IPS-20b (cell line): Measurements from ENCODE around the gene GRIP1.

Source experiments
- H3K27ac ChIP-seq: one replicate; pipeline ENCODE4 v1.5.1; 2013; ENCODE audit warnings: low read length
- H3K27me3 ChIP-seq: 2 replicates; pipeline ENCODE4 v1.6.1; 2013; ENCODE audit warnings: mild to moderate bottlenecking, low read length, inconsistent platforms; ENCODE audit not compliant: insufficient read depth
- H3K36me3 ChIP-seq: 2 replicates; pipeline ENCODE4 v1.6.1; 2013; ENCODE audit warnings: low read depth, mild to moderate bottlenecking, inconsistent platforms, low read length, moderate library complexity; ENCODE audit not compliant: insufficient read depth
- H3K4me1 ChIP-seq: 2 replicates; pipeline ENCODE4 v1.6.1; 2013; ENCODE audit warnings: mild to moderate bottlenecking, control low read depth, inconsistent platforms, low read length, moderate library complexity; ENCODE audit not compliant: insufficient read depth
- H3K4me3 ChIP-seq: 2 replicates; pipeline ENCODE4 v1.5.1; 2013; ENCODE audit warnings: mild to moderate bottlenecking, low read length, inconsistent platforms
- H3K9ac ChIP-seq: 2 replicates; pipeline ENCODE4 v1.6.1; 2013; ENCODE audit warnings: low read depth, mild to moderate bottlenecking, inconsistent platforms, low read length, moderate library complexity
- H3K9me3 ChIP-seq: 2 replicates; pipeline ENCODE4 v1.6.1; 2013; ENCODE audit warnings: mild to moderate bottlenecking, low read depth, low read length, inconsistent platforms; ENCODE audit not compliant: insufficient read depth

GRIP1 gene

GRCh38 chr12:66548338-66549049 is 130.4 kb downstream of the GRIP1 start:
- H3K4me3 ChIP-seq = no peak overlapping the region
- H3K36me3 ChIP-seq = no peaks in the 10 kb centered on the region
- no peaks in the 10 kb centered on the region for H3K9me3 ChIP-seq
- no peak overlapping the region for H3K9ac ChIP-seq
- H3K27ac ChIP-seq = no peak overlapping the region
- no peaks in the 10 kb centered on the region for H3K27me3 ChIP-seq
- no peaks in the 10 kb centered on the region for H3K4me1 ChIP-seq

GRCh38 chr12:66541426-66541825 is 137.4 kb downstream of the GRIP1 start:
- Histone ChIP-seq H3K36me3 (no peaks in the 10 kb centered on the region), H3K4me1 (peaks cover under 1% of the 10 kb centered on the region; the same call in 1 of the 2 replicates), H3K4me3 (no peak overlapping the region), H3K27me3 (no peaks in the 10 kb centered on the region), H3K9ac (no peak overlapping the region), H3K27ac (no peak overlapping the region), H3K9me3 (no peaks in the 10 kb centered on the region)

- Histone ChIP-seq H3K4me1 (peaks cover 3% of the 10 kb centered on the region; the same call in 1 of the 2 replicates), H3K27ac (no peak overlapping the region), H3K27me3 (no peaks in the 10 kb centered on the region), H3K9ac (no peak overlapping the region), H3K9me3 (no peaks in the 10 kb centered on the region), H3K36me3 (no peaks in the 10 kb centered on the region), H3K4me3 (no peak overlapping the region)
Measured at GRCh38 chr12:66539431-66539830, 139.4 kb downstream of the GRIP1 start.

- no peak overlapping the region for H3K4me3 ChIP-seq
- H3K4me1 ChIP-seq = peaks cover 3% of the 10 kb centered on the region; the same call in 1 of the 2 replicates
- H3K27ac ChIP-seq = no peak overlapping the region
- no peaks in the 10 kb centered on the region for H3K27me3 ChIP-seq
- no peaks in the 10 kb centered on the region for H3K9me3 ChIP-seq
- H3K9ac ChIP-seq = no peak overlapping the region
- no peaks in the 10 kb centered on the region for H3K36me3 ChIP-seq
Measured at GRCh38 chr12:66538970-66539369, 139.9 kb downstream of the GRIP1 start.

- Histone ChIP-seq H3K4me1 (peaks cover 3% of the 10 kb centered on the region; the same call in 1 of the 2 replicates), H3K4me3 (no peak overlapping the region), H3K36me3 (no peaks in the 10 kb centered on the region), H3K27me3 (no peaks in the 10 kb centered on the region), H3K9me3 (no peaks in the 10 kb centered on the region), H3K27ac (no peak overlapping the region), H3K9ac (no peak overlapping the region)
Measured at GRCh38 chr12:66537876-66538275, 141.0 kb downstream of the GRIP1 start.

- Histone ChIP-seq H3K9ac (no peak overlapping the region), H3K36me3 (no peaks in the 10 kb centered on the region), H3K9me3 (no peaks in the 10 kb centered on the region), H3K4me3 (no peak overlapping the region), H3K4me1 (peaks cover 3% of the 10 kb centered on the region; the same call in 1 of the 2 replicates), H3K27ac (no peak overlapping the region), H3K27me3 (no peaks in the 10 kb centered on the region)
Measured at GRCh38 chr12:66533767-66534166, 145.1 kb downstream of the GRIP1 start.

- no peak overlapping the region for H3K27ac ChIP-seq
- peaks cover 3% of the 10 kb centered on the region; the same call in 1 of the 2 replicates for H3K4me1 ChIP-seq
- no peaks in the 10 kb centered on the region for H3K9me3 ChIP-seq
- H3K36me3 ChIP-seq = no peaks in the 10 kb centered on the region
- no peak overlapping the region for H3K4me3 ChIP-seq
- H3K27me3 ChIP-seq = no peaks in the 10 kb centered on the region
- H3K9ac ChIP-seq = no peak overlapping the region
Measured at GRCh38 chr12:66531766-66532165, 147.1 kb downstream of the GRIP1 start.

- no peak overlapping the region for H3K9ac ChIP-seq
- H3K27ac ChIP-seq = no peak overlapping the region
- no peaks in the 10 kb centered on the region for H3K9me3 ChIP-seq
- H3K36me3 ChIP-seq = no peaks in the 10 kb centered on the region
- H3K4me3 ChIP-seq = no peak overlapping the region
- H3K27me3 ChIP-seq = no peaks in the 10 kb centered on the region
- H3K4me1 ChIP-seq = no peaks in the 10 kb centered on the region
Measured at GRCh38 chr12:66529934-66530333, 148.9 kb downstream of the GRIP1 start.

GRCh38 chr12:66516561-66516960 is 162.3 kb downstream of the GRIP1 start:
- Histone ChIP-seq H3K27ac (no peak overlapping the region), H3K9ac (no peak overlapping the region), H3K4me3 (no peak overlapping the region), H3K9me3 (peaks cover 14% of the 10 kb centered on the region; the same call in 1 of the 2 replicates), H3K27me3 (no peaks in the 10 kb centered on the region), H3K4me1 (peaks cover 20% of the 10 kb centered on the region), H3K36me3 (peaks cover 6% of the 10 kb centered on the region; the same call in 1 of the 2 replicates)

- Histone ChIP-seq H3K27ac (no peak overlapping the region), H3K4me3 (no peak overlapping the region), H3K9ac (no peak overlapping the region), H3K36me3 (peaks cover 6% of the 10 kb centered on the region; the same call in 1 of the 2 replicates), H3K27me3 (no peaks in the 10 kb centered on the region), H3K9me3 (0 out of 2 replicates have a peak, but pooled peaks cover 10% of the 10 kb centered on the region), H3K4me1 (peaks cover 20% of the 10 kb centered on the region)
Measured at GRCh38 chr12:66516133-66516532, 162.7 kb downstream of the GRIP1 start.

GRCh38 chr12:66514581-66514980 is 164.3 kb downstream of the GRIP1 start:
- Histone ChIP-seq H3K4me3 (no peak overlapping the region), H3K27ac (no peak overlapping the region), H3K9ac (no peak overlapping the region), H3K4me1 (peaks cover 20% of the 10 kb centered on the region), H3K27me3 (no peaks in the 10 kb centered on the region), H3K9me3 (no peaks in the 10 kb centered on the region), H3K36me3 (no peaks in the 10 kb centered on the region)

- H3K27me3 ChIP-seq = no peaks in the 10 kb centered on the region
- H3K27ac ChIP-seq = no peak overlapping the region
- no peak overlapping the region for H3K4me3 ChIP-seq
- H3K4me1 ChIP-seq = no peaks in the 10 kb centered on the region
- peaks cover 6% of the 10 kb centered on the region for H3K9me3 ChIP-seq
- H3K36me3 ChIP-seq = no peaks in the 10 kb centered on the region
- H3K9ac ChIP-seq = no peak overlapping the region
Measured at GRCh38 chr12:66508025-66508424, 170.9 kb downstream of the GRIP1 start.
